ENCODE data around the gene CCDC141.
A peak's percentile ranks its signal among the peaks of the same experiment; 100 is the strongest.
"Not testable (repeated sequence)": the region's sequence is repeated elsewhere in the genome, so short reads cannot be mapped to it uniquely, and the experiment has no call there.

The CCDC141 gene

GRCh38 chr2:179036353-179036905, 13.5 kb downstream of the CCDC141 start:
- DNase-seq (ENCODE audit: low read depth in 3 of 3): no peak

- DNase-seq (ENCODE audit: low read depth in 3 of 3): no peak
Observed at GRCh38 chr2:179031731-179032408, 18.1 kb downstream of the CCDC141 start.

- DNase-seq (ENCODE audit: low read depth in 3 of 3): no peak
Observed at GRCh38 chr2:179024445-179024844, 25.5 kb downstream of the CCDC141 start.

GRCh38 chr2:179022685-179023084, 27.3 kb downstream of the CCDC141 start:
- no peak for DNase-seq (ENCODE audit: low read depth in 3 of 3)

GRCh38 chr2:179021258-179021657, 28.7 kb downstream of the CCDC141 start:
- no peak for DNase-seq (ENCODE audit: low read depth in 3 of 3)

- DNase-seq (ENCODE audit: low read depth in 3 of 3): peak in 1 of 3 experiments; percentile 4
Observed at GRCh38 chr2:179020156-179020750, 29.7 kb downstream of the CCDC141 start.

GRCh38 chr2:179019260-179019659, 30.7 kb downstream of the CCDC141 start:
- no peak for DNase-seq (ENCODE audit: low read depth in 3 of 3)

- DNase-seq (ENCODE audit: low read depth in 3 of 3): no peak
Observed at GRCh38 chr2:179017773-179018357, 32.1 kb downstream of the CCDC141 start.

- not testable (repeated sequence) for DNase-seq (ENCODE audit: low read depth in 3 of 3)
Observed at GRCh38 chr2:179014189-179014588, 35.7 kb downstream of the CCDC141 start.

GRCh38 chr2:179005976-179006375, 44.0 kb downstream of the CCDC141 start:
- DNase-seq (ENCODE audit: low read depth in 3 of 3): no peak

GRCh38 chr2:178999476-178999875, 50.5 kb downstream of the CCDC141 start:
- DNase-seq (ENCODE audit: low read depth in 3 of 3): no peak

- DNase-seq (ENCODE audit: low read depth in 3 of 3): no peak
Observed at GRCh38 chr2:178998539-178998938, 51.4 kb downstream of the CCDC141 start.

- DNase-seq (ENCODE audit: low read depth in 3 of 3): no peak
Observed at GRCh38 chr2:178997477-178997876, 52.5 kb downstream of the CCDC141 start.

- no peak for DNase-seq (ENCODE audit: low read depth in 3 of 3)
Observed at GRCh38 chr2:178997067-178997466, 52.9 kb downstream of the CCDC141 start.

- no peak for DNase-seq (ENCODE audit: low read depth in 3 of 3)
Observed at GRCh38 chr2:178994264-178994663, 55.7 kb downstream of the CCDC141 start.

GRCh38 chr2:178993788-178994187, 56.1 kb downstream of the CCDC141 start:
- no peak for DNase-seq (ENCODE audit: low read depth in 3 of 3)

GRCh38 chr2:178992719-178993118, 57.2 kb downstream of the CCDC141 start:
- not testable (repeated sequence) for DNase-seq (ENCODE audit: low read depth in 3 of 3)

GRCh38 chr2:178990533-178991241, 59.2 kb downstream of the CCDC141 start:
- DNase-seq (ENCODE audit: low read depth in 3 of 3): no peak

- not testable (repeated sequence) for DNase-seq (ENCODE audit: low read depth in 3 of 3)
Observed at GRCh38 chr2:178989424-178989823, 60.5 kb downstream of the CCDC141 start.

GRCh38 chr2:178982652-178983051, 67.3 kb downstream of the CCDC141 start:
- DNase-seq (ENCODE audit: low read depth in 3 of 3): not testable (repeated sequence)

GRCh38 chr2:178980815-178981214, 69.1 kb downstream of the CCDC141 start:
- no peak for DNase-seq (ENCODE audit: low read depth in 3 of 3)

- DNase-seq (ENCODE audit: low read depth in 3 of 3): no peak
Observed at GRCh38 chr2:178978667-178979066, 71.3 kb downstream of the CCDC141 start.

Measured in stimulated activated CD4-positive, alpha-beta T cell treated with anti-CD3 and anti-CD28 coated beads, TNF-alpha, amount 100 ng/mL, for 4 hours (primary cell).